ELF-1 (cell line): ENCODE measurements around the gene MFSD6L.
"Not testable (repeated sequence)": the region's sequence is repeated elsewhere in the genome, so short reads cannot be mapped to it uniquely, and the experiment has no call there.

Experiments
- DNase-seq: peaks from one replicate; pipeline ENCODE4 v3.0.0-alpha.2; 2016; ENCODE audit warnings: low read depth, low spot score

Gene MFSD6L

GRCh38 chr17:8826808-8827435, 27.8 kb upstream of the MFSD6L start:
- no peak for DNase-seq

GRCh38 chr17:8825802-8826201, 26.6 kb upstream of the MFSD6L start:
- no peak for DNase-seq

DNA sequence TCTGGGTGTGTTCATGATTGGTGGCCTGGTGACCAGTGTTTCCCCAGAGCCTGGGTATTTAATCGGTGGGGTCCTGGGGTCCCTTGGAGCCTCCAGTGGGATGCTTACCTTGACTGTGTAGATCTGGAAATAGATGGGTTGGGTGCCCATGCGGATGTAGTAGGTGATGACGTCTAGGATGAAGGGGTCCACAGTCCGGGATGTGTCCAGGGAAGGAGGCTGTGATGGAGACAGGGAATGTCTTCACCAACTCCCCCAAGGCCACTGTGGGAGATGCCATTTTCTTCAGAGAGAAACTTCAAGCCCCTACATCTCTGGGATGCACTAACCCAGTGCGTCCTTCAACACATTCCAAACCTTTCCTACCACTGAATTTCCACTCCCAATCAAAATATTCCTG, 24.1 kb upstream of the MFSD6L start:
- DNase-seq: no peak

DNA sequence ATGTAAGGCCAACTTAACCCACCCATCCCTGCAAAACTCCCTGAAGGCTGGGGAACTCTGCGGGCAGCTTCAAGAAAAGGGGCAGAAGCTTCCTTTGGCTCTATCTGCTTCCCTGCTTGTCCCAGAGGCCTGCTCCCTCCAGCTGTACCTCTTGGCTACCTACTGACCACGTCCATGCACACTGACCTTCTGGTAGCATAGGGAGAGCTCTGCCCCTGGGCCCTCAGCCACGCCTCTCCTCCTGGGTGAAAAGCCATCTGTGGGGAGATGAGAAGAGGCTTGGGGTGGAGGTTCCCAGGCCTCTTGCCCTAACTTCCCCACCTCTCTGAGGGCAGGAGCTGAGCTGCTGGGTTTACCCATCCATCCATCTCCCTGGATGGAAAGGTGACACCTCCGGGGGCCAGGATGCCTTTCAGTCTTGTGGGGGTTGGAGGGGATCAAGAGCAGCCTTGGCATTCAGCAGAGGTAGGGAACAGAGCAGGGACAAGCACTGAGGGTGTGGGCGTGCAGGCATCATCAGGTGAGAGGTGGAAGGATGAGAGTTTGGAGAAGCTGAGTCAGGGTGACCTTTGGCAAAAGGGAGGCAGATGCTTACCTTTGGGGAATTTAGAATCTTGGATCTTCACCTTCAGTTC, 23.4 kb upstream of the MFSD6L start:
- no peak for DNase-seq

GRCh38 chr17:8821446-8822105, 22.4 kb upstream of the MFSD6L start:
- no peak for DNase-seq

DNA sequence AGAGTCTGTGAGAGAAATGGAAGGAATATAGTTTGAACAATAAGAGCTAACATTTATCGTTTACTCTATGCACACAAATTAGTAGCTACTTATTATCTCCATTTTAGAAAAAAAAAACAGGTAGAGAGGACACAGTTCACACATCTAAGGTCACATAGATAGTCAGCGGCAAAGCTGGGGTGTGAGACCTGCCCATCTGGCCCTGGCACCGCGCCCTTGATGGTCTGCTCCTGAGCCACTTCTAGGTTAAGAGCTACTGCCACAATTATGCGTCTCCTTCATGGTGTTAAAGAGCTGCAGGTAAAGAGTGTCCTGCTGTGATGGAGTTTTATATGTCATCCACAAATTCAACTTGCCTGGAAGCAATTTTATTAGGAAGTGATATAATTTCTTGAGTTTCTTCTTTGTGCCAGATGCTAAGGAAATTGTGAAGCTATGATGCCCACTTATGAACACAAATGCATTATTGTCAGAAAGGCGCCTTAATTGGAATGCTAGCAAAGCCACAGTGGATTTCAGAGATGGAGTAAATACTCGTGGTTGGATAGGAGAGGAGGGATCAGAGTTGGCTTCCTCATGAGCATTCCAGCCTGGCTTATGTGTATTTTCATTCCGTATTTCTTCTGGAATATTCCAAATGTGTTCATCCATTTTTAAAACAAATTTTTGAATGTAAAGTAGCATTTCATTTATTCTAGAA, 21.3 kb upstream of the MFSD6L start:
- no peak for DNase-seq

- DNase-seq: no peak
These were observed 19.6 kb upstream of the MFSD6L start for GRCh38 chr17:8818654-8819330.

GRCh38 chr17:8818047-8818446, 18.9 kb upstream of the MFSD6L start:
- DNase-seq: no peak

DNA sequence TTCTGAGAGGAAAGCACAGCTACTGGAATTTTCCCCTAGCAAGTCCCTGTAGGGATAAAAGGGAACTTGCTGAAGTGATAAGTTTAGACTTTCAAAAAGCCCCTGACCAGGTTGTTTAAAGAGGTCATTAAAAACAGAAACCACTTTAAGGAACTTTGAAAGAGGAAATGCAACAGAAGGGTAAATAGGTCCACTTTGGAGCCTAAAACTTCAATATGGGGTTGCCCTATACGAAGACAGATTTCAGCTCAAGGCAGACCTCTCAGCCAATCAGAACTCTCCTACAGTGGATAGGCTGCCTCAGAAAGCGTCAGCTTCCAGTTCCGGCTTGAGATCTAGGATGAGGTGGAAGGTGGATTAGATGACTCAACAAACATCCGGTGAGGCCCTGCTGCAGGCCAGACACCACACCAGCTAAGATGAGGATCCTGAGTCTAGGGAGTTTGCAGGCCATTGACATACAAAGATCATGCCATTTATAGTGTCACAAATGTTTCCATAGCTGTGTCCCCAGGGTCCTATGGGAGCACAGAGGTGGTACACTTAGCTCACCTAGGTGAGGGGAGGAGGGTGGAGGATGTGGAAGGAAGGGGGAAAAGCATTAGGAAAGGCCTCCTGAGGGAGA, 7.9 kb upstream of the MFSD6L start:
- no peak for DNase-seq

DNA sequence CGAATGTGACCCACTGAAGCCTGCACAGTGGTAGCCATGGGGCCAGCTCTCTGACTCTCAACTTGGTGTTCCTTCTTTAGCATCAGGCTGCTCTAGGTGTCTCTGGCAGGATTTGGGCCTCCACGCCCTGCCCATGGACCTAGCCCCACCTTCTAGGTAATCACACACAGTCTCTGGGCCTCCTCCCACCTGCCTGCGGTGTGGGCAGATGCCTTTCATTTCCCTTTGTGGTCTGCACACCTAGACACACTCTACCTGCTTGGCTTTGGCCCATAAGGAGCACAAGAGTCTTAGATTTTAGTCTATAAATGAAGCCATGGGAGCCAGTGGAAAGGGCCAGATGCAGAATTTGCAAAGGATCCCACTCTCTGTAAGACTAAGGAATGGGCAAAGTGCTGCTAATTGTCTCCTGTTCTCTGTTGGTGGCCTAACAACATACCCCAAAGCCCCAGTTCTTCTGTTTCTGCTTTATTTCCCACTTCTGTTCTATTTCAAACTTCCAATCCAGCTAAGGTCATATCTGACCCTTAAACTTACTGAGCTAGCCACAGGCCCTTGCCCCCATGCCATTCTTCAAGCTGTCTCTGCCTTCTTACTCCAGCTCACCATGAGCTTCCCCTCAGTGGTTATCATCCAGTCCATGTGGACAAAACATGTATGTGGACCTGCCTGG, 7.2 kb upstream of the MFSD6L start:
- no peak for DNase-seq

DNA sequence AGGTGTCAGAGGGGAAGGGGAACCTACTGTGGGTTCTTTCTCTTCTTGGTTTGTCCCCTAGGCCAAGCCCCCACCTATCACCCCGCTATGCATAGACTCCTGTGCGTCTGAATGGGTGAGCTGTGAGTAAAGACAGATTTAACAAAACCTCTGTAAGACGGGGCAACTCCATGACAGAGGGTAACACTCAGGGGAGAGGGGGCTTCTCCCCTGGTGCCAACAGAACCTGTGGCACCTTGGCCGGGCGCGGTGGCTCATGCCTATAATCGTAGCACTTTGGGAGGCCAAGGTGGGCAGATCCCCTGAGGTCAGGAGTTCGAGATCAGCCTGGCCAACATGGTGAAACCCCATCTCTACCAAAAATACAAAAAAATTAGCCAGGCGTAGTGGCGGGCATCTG, 6.2 kb upstream of the MFSD6L start:
- not testable (repeated sequence) for DNase-seq

- DNase-seq: no peak
These were observed 4.6 kb upstream of the MFSD6L start for GRCh38 chr17:8803531-8804420.

GRCh38 chr17:8801135-8801840, 2.1 kb upstream of the MFSD6L start:
- DNase-seq: no peak

DNA sequence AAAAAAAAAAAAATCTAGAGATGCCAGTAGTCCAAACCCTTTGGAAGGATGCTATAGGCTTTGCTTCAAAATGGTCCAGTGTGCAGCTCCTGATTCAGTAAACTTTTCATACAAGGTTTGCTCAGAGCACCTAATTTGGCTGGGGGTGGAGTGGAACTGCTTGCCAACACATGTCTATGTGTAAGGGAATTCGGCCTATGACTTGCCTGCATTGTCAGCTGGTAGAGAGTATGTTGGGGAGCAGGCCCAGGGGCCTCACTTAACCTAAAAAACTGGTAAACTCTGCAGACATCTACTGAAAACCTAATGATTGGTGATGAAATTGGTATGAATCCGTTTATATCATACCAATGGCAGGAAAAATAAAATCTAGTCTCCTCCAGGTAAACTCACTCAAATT, 1.5 kb upstream of the MFSD6L start:
- DNase-seq: no peak

- no peak for DNase-seq
These were observed 526 bp upstream of the MFSD6L start for GRCh38 chr17:8799570-8800212.

GRCh38 chr17:8798176-8798845, 854 bp downstream of the MFSD6L start:
- DNase-seq: no peak

DNA sequence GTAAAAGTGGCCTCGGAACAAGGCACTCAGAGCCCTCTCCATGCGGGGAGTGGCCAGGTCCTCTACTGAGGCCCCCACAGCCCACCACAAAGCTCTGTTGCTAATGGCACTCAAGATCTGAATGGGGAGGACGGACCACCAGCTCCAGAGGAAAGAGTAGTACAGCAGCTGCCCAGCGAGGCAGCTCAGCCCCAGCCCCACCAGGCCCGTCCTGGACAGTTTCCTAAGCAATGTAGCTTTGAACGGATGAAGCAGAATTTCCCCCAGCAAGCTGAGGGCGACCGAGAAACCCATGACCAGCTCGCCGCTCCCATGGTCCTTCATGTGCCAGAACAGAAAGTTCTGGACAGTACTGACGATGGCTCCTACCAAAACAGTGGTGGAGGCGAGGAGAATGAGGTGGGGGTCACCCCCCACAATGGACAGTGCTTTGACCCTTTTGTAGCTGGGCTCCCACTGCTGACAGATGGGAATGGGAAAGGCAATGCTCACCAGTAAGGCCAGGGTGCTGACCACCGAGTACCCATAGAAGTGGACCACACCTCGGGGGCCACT, 1.5 kb downstream of the MFSD6L start:
- no peak for DNase-seq

GRCh38 chr17:8794636-8795035, 4.5 kb downstream of the MFSD6L start:
- DNase-seq: no peak
